HG03575 (cell line): Measurements from ENCODE around the gene CGB1.
"Not testable (repeated sequence)": the region's sequence is repeated elsewhere in the genome, so short reads cannot be mapped to it uniquely, and the experiment has no call there.

Source experiments
- ATAC-seq: cut with Tn5 transposase; IDR thresholded peaks from one replicate; pipeline ENCODE4 v1.9.1; 2021; ENCODE audit not compliant: unreplicated experiment, insufficient number of reproducible peaks, low FRiP score; ENCODE audit errors: extremely low read depth

CGB1 gene

GRCh38 chr19:49061000-49061399, 24.3 kb upstream of the CGB1 start:
- no peak for ATAC-seq

GRCh38 chr19:49059053-49059452, 22.4 kb upstream of the CGB1 start:
- ATAC-seq, result no peak

- ATAC-seq, result no peak
Observed at GRCh38 chr19:49058562-49058961, 21.9 kb upstream of the CGB1 start.

GRCh38 chr19:49057636-49058234, 21.0 kb upstream of the CGB1 start, which contains the start of gene CGB7:
CGB7 (minus strand) TSS chr19:49057749; CDS start chr19:49055375, 2,374 bp downstream.
- no peak for ATAC-seq

GRCh38 chr19:49056902-49057596, 20.4 kb upstream of the CGB1 start:
- ATAC-seq, result not testable (repeated sequence)

GRCh38 chr19:49056101-49056901, 19.6 kb upstream of the CGB1 start:
- ATAC-seq, result no peak

- ATAC-seq, result not testable (repeated sequence)
Observed at GRCh38 chr19:49050376-49051033, 13.8 kb upstream of the CGB1 start.

- ATAC-seq, result not testable (repeated sequence)
Observed at GRCh38 chr19:49049834-49050233, 13.1 kb upstream of the CGB1 start.

GRCh38 chr19:49049011-49049410, 12.3 kb upstream of the CGB1 start, which contains the start of gene CGB8:
CGB8 (minus strand) TSS chr19:49049111; CDS start chr19:49048739, 372 bp downstream.
- ATAC-seq, result not testable (repeated sequence)

GRCh38 chr19:49043548-49043947, 6.9 kb upstream of the CGB1 start, which contains the start of gene CGB5:
CGB5 (plus strand) TSS chr19:49043848; CDS start chr19:49044210, 362 bp downstream.
- not testable (repeated sequence) for ATAC-seq

GRCh38 chr19:49042666-49043065, 6.0 kb upstream of the CGB1 start:
- not testable (repeated sequence) for ATAC-seq

- no peak for ATAC-seq
Observed at GRCh38 chr19:49042177-49042576, 5.5 kb upstream of the CGB1 start.

- not testable (repeated sequence) for ATAC-seq
Observed at GRCh38 chr19:49039736-49040135, 3.0 kb upstream of the CGB1 start.

GRCh38 chr19:49038557-49039276, 2.0 kb upstream of the CGB1 start:
- ATAC-seq, result not testable (repeated sequence)

- ATAC-seq, result not testable (repeated sequence)
Observed at GRCh38 chr19:49038111-49038510, 1.4 kb upstream of the CGB1 start.

GRCh38 chr19:49031642-49032301, 4.9 kb downstream of the CGB1 start, which contains the start of gene CGB2:
CGB2 (plus strand) TSS chr19:49031890; CDS start chr19:49032096, 206 bp downstream.
- not testable (repeated sequence) for ATAC-seq

- ATAC-seq, result not testable (repeated sequence)
Observed at GRCh38 chr19:49030323-49030722, 6.4 kb downstream of the CGB1 start.

GRCh38 chr19:49029749-49030148, 6.9 kb downstream of the CGB1 start:
- ATAC-seq, result not testable (repeated sequence)
